Measurements from ENCODE around the gene TBR1. TPM values are rescaled to one million over a fixed set of nuclear protein-coding genes. Genes with fewer than 3 reads are reported as not detected.

Gene TBR1
- total RNA-seq, 1 donor from 2014 or later: not detected

GRCh38 chr2:161420406-161421074 lies 4.4 kb downstream of the TBR1 start:
- H3K27me3 Mint-ChIP-seq (ENCODE audit: unreplicated experiment): peaks cover 68% of the 10 kb centered on the region
- H3K4me3 Mint-ChIP-seq (ENCODE audit: unreplicated experiment): no peak overlapping the region
- H3K27ac Mint-ChIP-seq (ENCODE audit: unreplicated experiment): no peak overlapping the region
- H3K4me1 Mint-ChIP-seq (ENCODE audit: low read depth, unreplicated experiment): peaks cover 32% of the 10 kb centered on the region
- DNase-seq: no peak
- H3K36me3 Mint-ChIP-seq (ENCODE audit: unreplicated experiment): no peaks in the 10 kb centered on the region
- H3K9me3 Mint-ChIP-seq (ENCODE audit: unreplicated experiment): peaks cover 39% of the 10 kb centered on the region
- no peak for TF ChIP-seq CTCF (IDR thresholded peaks at IDR 0.05; ENCODE audit: partially characterized antibody, unreplicated experiment)

GRCh38 chr2:161421686-161422085 lies 5.6 kb downstream of the TBR1 start:
- Mint-ChIP-seq H3K36me3 (ENCODE audit: unreplicated experiment) (no peaks in the 10 kb centered on the region), H3K27ac (ENCODE audit: unreplicated experiment) (no peak overlapping the region), H3K4me3 (ENCODE audit: unreplicated experiment) (no peak overlapping the region), H3K4me1 (ENCODE audit: low read depth, unreplicated experiment) (peaks cover 21% of the 10 kb centered on the region), H3K27me3 (ENCODE audit: unreplicated experiment) (peaks cover 62% of the 10 kb centered on the region), H3K9me3 (ENCODE audit: unreplicated experiment) (peaks cover 35% of the 10 kb centered on the region)
- no peak for TF ChIP-seq CTCF (IDR thresholded peaks at IDR 0.05; ENCODE audit: partially characterized antibody, unreplicated experiment)
- no peak for DNase-seq

GRCh38 chr2:161422816-161423403 lies 6.8 kb downstream of the TBR1 start:
- no peaks in the 10 kb centered on the region for H3K36me3 Mint-ChIP-seq (ENCODE audit: unreplicated experiment)
- no peak for TF ChIP-seq CTCF (IDR thresholded peaks at IDR 0.05; ENCODE audit: partially characterized antibody, unreplicated experiment)
- H3K9me3 Mint-ChIP-seq (ENCODE audit: unreplicated experiment): peaks cover 36% of the 10 kb centered on the region
- peak overlapping the region; percentile 77 for H3K4me3 Mint-ChIP-seq (ENCODE audit: unreplicated experiment)
- H3K27ac Mint-ChIP-seq (ENCODE audit: unreplicated experiment): no peak overlapping the region
- no peak for DNase-seq
- peaks cover 59% of the 10 kb centered on the region for H3K27me3 Mint-ChIP-seq (ENCODE audit: unreplicated experiment)
- peaks cover 18% of the 10 kb centered on the region for H3K4me1 Mint-ChIP-seq (ENCODE audit: low read depth, unreplicated experiment)

DNA sequence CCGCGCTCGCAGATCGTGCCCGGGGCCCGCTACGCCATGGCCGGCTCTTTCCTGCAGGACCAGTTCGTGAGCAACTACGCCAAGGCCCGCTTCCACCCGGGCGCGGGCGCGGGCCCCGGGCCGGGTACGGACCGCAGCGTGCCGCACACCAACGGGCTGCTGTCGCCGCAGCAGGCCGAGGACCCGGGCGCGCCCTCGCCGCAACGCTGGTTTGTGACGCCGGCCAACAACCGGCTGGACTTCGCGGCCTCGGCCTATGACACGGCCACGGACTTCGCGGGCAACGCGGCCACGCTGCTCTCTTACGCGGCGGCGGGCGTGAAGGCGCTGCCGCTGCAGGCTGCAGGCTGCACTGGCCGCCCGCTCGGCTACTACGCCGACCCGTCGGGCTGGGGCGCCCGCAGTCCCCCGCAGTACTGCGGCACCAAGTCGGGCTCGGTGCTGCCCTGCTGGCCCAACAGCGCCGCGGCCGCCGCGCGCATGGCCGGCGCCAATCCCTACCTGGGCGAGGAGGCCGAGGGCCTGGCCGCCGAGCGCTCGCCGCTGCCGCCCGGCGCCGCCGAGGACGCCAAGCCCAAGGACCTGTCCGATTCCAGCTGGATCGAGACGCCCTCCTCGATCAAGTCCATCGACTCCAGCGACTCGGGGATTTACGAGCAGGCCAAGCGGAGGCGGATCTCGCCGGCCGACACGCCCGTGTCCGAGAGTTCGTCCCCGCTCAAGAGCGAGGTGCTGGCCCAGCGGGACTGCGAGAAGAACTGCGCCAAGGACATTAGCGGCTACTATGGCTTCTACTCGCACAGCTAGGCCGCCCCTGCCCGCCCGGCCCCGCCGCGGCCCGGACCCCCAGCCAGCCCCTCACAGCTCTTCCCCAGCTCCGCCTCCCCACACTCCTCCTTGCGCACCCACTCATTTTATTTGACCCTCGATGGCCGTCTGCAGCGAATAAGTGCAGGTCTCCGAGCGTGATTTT lies 7.6 kb downstream of the TBR1 start:
- peaks cover 53% of the 10 kb centered on the region for H3K27me3 Mint-ChIP-seq (ENCODE audit: unreplicated experiment)
- no peak overlapping the region for H3K27ac Mint-ChIP-seq (ENCODE audit: unreplicated experiment)

More for the DNA sequence above, 7.6 kb downstream of the TBR1 start:
- H3K4me3 Mint-ChIP-seq (ENCODE audit: unreplicated experiment): peak overlapping the region; percentile 86
- no peaks in the 10 kb centered on the region for H3K36me3 Mint-ChIP-seq (ENCODE audit: unreplicated experiment)
- peaks cover 16% of the 10 kb centered on the region for H3K4me1 Mint-ChIP-seq (ENCODE audit: low read depth, unreplicated experiment)
- TF ChIP-seq CTCF (IDR thresholded peaks at IDR 0.05; ENCODE audit: partially characterized antibody, unreplicated experiment): no peak
- peak; percentile 46 for DNase-seq
- peaks cover 31% of the 10 kb centered on the region for H3K9me3 Mint-ChIP-seq (ENCODE audit: unreplicated experiment)

Measured in glutamatergic neuron (in vitro differentiated cells).